Stimulated activated CD8-positive, alpha-beta memory T cell treated with anti-CD3 and anti-CD28 coated beads, Interleukin-7, amount 100 ng/mL, for 24 hours (primary cell): ENCODE measurements around the gene PLA2G4D.

Experiments used
- DNase-seq: peaks from one replicate; pipeline ENCODE4 v3.0.0-alpha.2; 2020; ENCODE audit warnings: low read depth

The PLA2G4D gene

GRCh38 chr15:42090781-42091180, 3.6 kb downstream of the PLA2G4D start:
- no peak for DNase-seq

GRCh38 chr15:42090370-42090769, 4.0 kb downstream of the PLA2G4D start:
- DNase-seq: no peak

GRCh38 chr15:42089942-42090341, 4.4 kb downstream of the PLA2G4D start:
- DNase-seq: no peak

GRCh38 chr15:42088801-42089640, 5.3 kb downstream of the PLA2G4D start:
- no peak for DNase-seq

GRCh38 chr15:42087926-42088800, 6.2 kb downstream of the PLA2G4D start:
- no peak for DNase-seq

- DNase-seq: no peak
Measured at GRCh38 chr15:42087460-42087859, 6.9 kb downstream of the PLA2G4D start.

GRCh38 chr15:42085721-42086120, 8.6 kb downstream of the PLA2G4D start:
- no peak for DNase-seq

GRCh38 chr15:42085236-42085605, 9.1 kb downstream of the PLA2G4D start:
- DNase-seq: no peak

- DNase-seq: peak; percentile 14
Measured at GRCh38 chr15:42084465-42085235, 9.7 kb downstream of the PLA2G4D start.

- DNase-seq: no peak
Measured at GRCh38 chr15:42083916-42084315, 10.4 kb downstream of the PLA2G4D start.

- no peak for DNase-seq
Measured at GRCh38 chr15:42083605-42083908, 10.8 kb downstream of the PLA2G4D start.

- DNase-seq: no peak
Measured at GRCh38 chr15:42082823-42083604, 11.3 kb downstream of the PLA2G4D start.

- no peak for DNase-seq
Measured at GRCh38 chr15:42082141-42082540, 12.2 kb downstream of the PLA2G4D start.

- no peak for DNase-seq
Measured at GRCh38 chr15:42080919-42081830, 13.2 kb downstream of the PLA2G4D start.

- DNase-seq: no peak
Measured at GRCh38 chr15:42080186-42080918, 14.0 kb downstream of the PLA2G4D start.

- DNase-seq: no peak
Measured at GRCh38 chr15:42079401-42079908, 14.9 kb downstream of the PLA2G4D start.

- DNase-seq: no peak
Measured at GRCh38 chr15:42078903-42079302, 15.5 kb downstream of the PLA2G4D start.

- DNase-seq: no peak
Measured at GRCh38 chr15:42077689-42078088, 16.7 kb downstream of the PLA2G4D start.

GRCh38 chr15:42073418-42073817, 20.9 kb downstream of the PLA2G4D start:
- DNase-seq: no peak
